SH-SY5Y (cell line): ENCODE results near the gene SIL1.

ENCODE experiments used
- GATA2 ChIP-seq: IDR thresholded peaks from 2 replicates; pipeline ENCODE4 v1.6.1; 2011; ENCODE audit warnings: mild to moderate bottlenecking, low read depth, low read length
- GATA3 ChIP-seq: IDR thresholded peaks from 2 replicates; pipeline ENCODE4 v1.6.1; 2011; ENCODE audit warnings: low read depth, mild to moderate bottlenecking, low read length, moderate library complexity

- TF ChIP-seq GATA3, result no peak
- TF ChIP-seq GATA2, result no peak
These were observed 251.9 kb downstream of the SIL1 start for GRCh38 chr5:138946241-138946623.
